ENCODE measurements around the gene MICAL3.

Gene MICAL3

GRCh38 chr22:17924735-17925364 lies 99.5 kb downstream of the MICAL3 start:
- DNase-seq: no peak

GRCh38 chr22:17924076-17924475 lies 100.3 kb downstream of the MICAL3 start:
- no peak for DNase-seq

- DNase-seq: no peak
Observed at GRCh38 chr22:17922925-17923903, 101.1 kb downstream of the MICAL3 start.

- no peak for DNase-seq
Observed at GRCh38 chr22:17921871-17922821, 102.2 kb downstream of the MICAL3 start.

- DNase-seq: no peak
Observed at GRCh38 chr22:17920992-17921650, 103.2 kb downstream of the MICAL3 start.

- no peak for DNase-seq
Observed at GRCh38 chr22:17920145-17920605, 104.2 kb downstream of the MICAL3 start.

- DNase-seq: no peak
Observed at GRCh38 chr22:17919276-17920144, 104.9 kb downstream of the MICAL3 start.

GRCh38 chr22:17918840-17919239 lies 105.5 kb downstream of the MICAL3 start:
- DNase-seq: no peak

- DNase-seq: no peak
Observed at GRCh38 chr22:17917490-17917983, 106.8 kb downstream of the MICAL3 start.

GRCh38 chr22:17916226-17916889 lies 108.0 kb downstream of the MICAL3 start:
- no peak for DNase-seq

- no peak for DNase-seq
Observed at GRCh38 chr22:17915676-17916075, 108.7 kb downstream of the MICAL3 start.

- DNase-seq: no peak
Observed at GRCh38 chr22:17915188-17915587, 109.2 kb downstream of the MICAL3 start.

GRCh38 chr22:17914474-17914873 lies 109.9 kb downstream of the MICAL3 start:
- no peak for DNase-seq

GRCh38 chr22:17913801-17914347 lies 110.5 kb downstream of the MICAL3 start:
- no peak for DNase-seq

- DNase-seq: no peak
Observed at GRCh38 chr22:17912945-17913721, 111.2 kb downstream of the MICAL3 start.

GRCh38 chr22:17911887-17912286 lies 112.5 kb downstream of the MICAL3 start:
- no peak for DNase-seq

GRCh38 chr22:17911312-17911705 lies 113.1 kb downstream of the MICAL3 start:
- no peak for DNase-seq

- DNase-seq: no peak
Observed at GRCh38 chr22:17910561-17911311, 113.6 kb downstream of the MICAL3 start.

GRCh38 chr22:17907748-17908051 lies 116.7 kb downstream of the MICAL3 start:
- DNase-seq: no peak

Data from central memory CD4-positive, alpha-beta T cell (primary cell).